Neural cell (in vitro differentiated cells): ENCODE data around the gene GNG12. TPM values are rescaled to one million over a fixed set of nuclear protein-coding genes. Genes with fewer than 3 reads are reported as not detected.

Experiments
- H2AFZ ChIP-seq: fragments of 200-600, 300-800 bp; sonication (generic), shearing (Covaris generic); 2 replicates; pipeline ENCODE4 v1.6.0; 2014; ENCODE audit warnings: low read depth, mild to moderate bottlenecking, antibody characterized with exemption, low read length, moderate library complexity
- H3F3A ChIP-seq: fragments of 200-600 bp; shearing (Covaris generic); 2 replicates; pipeline ENCODE4 v1.6.1; 2016; ENCODE audit warnings: mild to moderate bottlenecking, moderate library complexity, mixed read lengths, antibody characterized with exemption, low read length; ENCODE audit not compliant: insufficient read depth, poor library complexity, severe bottlenecking
- H3K27ac ChIP-seq: fragments of 200-600, 300-800 bp; sonication (generic), shearing (Covaris generic); 2 replicates; pipeline ENCODE4 v1.5.1; 2014; ENCODE audit warnings: mild to moderate bottlenecking, low read length, moderate library complexity
- H3K27me3 ChIP-seq: fragments of 300-800, 200-600 bp; sonication (generic), shearing (Covaris generic); 2 replicates; pipeline ENCODE4 v1.6.0; 2014; ENCODE audit warnings: mild to moderate bottlenecking, low read depth, low read length, moderate library complexity; ENCODE audit not compliant: insufficient read depth
- H3K36me3 ChIP-seq: fragments of 300-800, 200-600 bp; sonication (generic), shearing (Covaris generic); 2 replicates; pipeline ENCODE4 v1.5.1; 2014; ENCODE audit warnings: mild to moderate bottlenecking, antibody characterized with exemption, low read length, moderate library complexity; ENCODE audit not compliant: insufficient read depth
- H3K4me2 ChIP-seq: fragments of 300-800, 200-600 bp; sonication (generic), shearing (Covaris generic); 2 replicates; pipeline ENCODE4 v1.6.0; 2014; ENCODE audit warnings: mild to moderate bottlenecking, low read length
- H3K4me3 ChIP-seq: fragments of 300-800, 200-600 bp; sonication (generic), shearing (Covaris generic); 2 replicates; pipeline ENCODE4 v1.5.1; 2014; ENCODE audit warnings: mild to moderate bottlenecking, low read length, moderate library complexity
- H3K79me2 ChIP-seq: fragments of 200-600 bp; shearing (Covaris generic); replicated peaks from 2 replicates; pipeline ENCODE4 v1.6.0; 2014; ENCODE audit warnings: mild to moderate bottlenecking, low read length, moderate library complexity; ENCODE audit not compliant: insufficient read depth
- H3K9ac ChIP-seq: fragments of 300-800, 200-600 bp; sonication (generic), shearing (Covaris generic); 2 replicates; pipeline ENCODE4 v1.6.1; 2016; ENCODE audit warnings: mild to moderate bottlenecking, low read length, mixed read lengths
- H3K9me2 ChIP-seq: fragments of 200-600 bp; shearing (Covaris generic); 2 replicates; pipeline ENCODE4 v1.6.1; 2016; ENCODE audit warnings: mild to moderate bottlenecking, low read length, mixed read lengths; ENCODE audit not compliant: insufficient read depth
- H3K9me3 ChIP-seq: fragments of 200-600, 300-800 bp; sonication (generic), shearing (Covaris generic); 2 replicates; pipeline ENCODE4 v1.6.1; 2016; ENCODE audit warnings: mild to moderate bottlenecking, mixed run types, low read length, moderate library complexity, mixed read lengths
- H4K20me1 ChIP-seq: fragments of 200-600 bp; shearing (Covaris generic); 2 replicates; pipeline ENCODE4 v1.6.1; 2016; ENCODE audit warnings: mild to moderate bottlenecking, mixed run types; ENCODE audit not compliant: insufficient read depth
- EP300 ChIP-seq: fragments of 450-650 bp; conservative IDR thresholded peaks from 2 replicates; pipeline ENCODE4 v1.6.1; 2014; ENCODE audit warnings: antibody characterized with exemption, mild to moderate bottlenecking, moderate library complexity; ENCODE audit not compliant: poor library complexity, severe bottlenecking
- EZH2 ChIP-seq: fragments of 200-600, 300-800 bp; shearing (Covaris generic), sonication (generic); IDR thresholded peaks from 2 replicates; pipeline ENCODE4 v1.6.1; 2014; ENCODE audit warnings: antibody characterized with exemption, low read length, borderline replicate concordance, mild to moderate bottlenecking; ENCODE audit not compliant: insufficient read depth, poor library complexity, severe bottlenecking
- MXI1 ChIP-seq: fragments of 450-650 bp; conservative IDR thresholded peaks from 2 replicates; pipeline ENCODE4 v1.6.1; 2014; ENCODE audit warnings: antibody characterized with exemption, mild to moderate bottlenecking; ENCODE audit not compliant: poor library complexity, severe bottlenecking
- POLR2AphosphoS5 ChIP-seq: IDR thresholded peaks from 2 replicates; pipeline ENCODE4 v1.6.1; 2012
- RAD21 ChIP-seq: fragments of 450-650 bp; conservative IDR thresholded peaks from 2 replicates; pipeline ENCODE4 v1.6.1; 2014; ENCODE audit warnings: antibody characterized with exemption, mild to moderate bottlenecking, moderate library complexity
- REST ChIP-seq: IDR thresholded peaks from 2 replicates; pipeline ENCODE4 v1.6.1; 2012; ENCODE audit warnings: borderline replicate concordance
- SMC3 ChIP-seq: fragments of 450-650 bp; conservative IDR thresholded peaks from 2 replicates; pipeline ENCODE4 v1.6.1; 2014; ENCODE audit warnings: antibody characterized with exemption, mild to moderate bottlenecking, moderate library complexity; ENCODE audit not compliant: poor library complexity
- TAF1 ChIP-seq: IDR thresholded peaks from 2 replicates; pipeline ENCODE4 v1.6.1; 2012; ENCODE audit warnings: low read depth
- polyA plus RNA-seq: library from polyadenylated mRNA; depleted of rRNA; stranded (reverse); fragments of >200 nt; gene quantifications from 2 replicates; pipeline ENCODE4 v1.2.3, GENCODE V29; 2014
- TF ChIP-seq, protein P1 (sequence below): fragments of 450-650 bp; IDR thresholded peaks from 2 replicates; pipeline ENCODE4 v1.5.1; 2014; ENCODE audit warnings: antibody characterized with exemption, mild to moderate bottlenecking, moderate library complexity; ENCODE audit not compliant: poor library complexity, severe bottlenecking

Gene GNG12
- polyA plus RNA-seq, 1 donor from 2014 or later: 0.35 TPM

- Histone ChIP-seq H2AFZ (no peak overlapping the region), H3K9ac (no peak overlapping the region), H3K27ac (no peak overlapping the region), H3K4me3 (no peak overlapping the region), H3K27me3 (no peaks in the 10 kb centered on the region), H3F3A (no peaks in the 10 kb centered on the region), H3K4me2 (no peak overlapping the region), H4K20me1 (no peaks in the 10 kb centered on the region), H3K79me2 (no peaks in the 10 kb centered on the region), H3K36me3 (no peaks in the 10 kb centered on the region), H3K9me2 (no peaks in the 10 kb centered on the region), H3K9me3 (no peaks in the 10 kb centered on the region)
- TF ChIP-seq MXI1: no peak
- no peak for TF ChIP-seq TAF1
- no peak for TF ChIP-seq RAD21
- no peak for TF ChIP-seq EP300
- no peak for TF ChIP-seq EZH2
- TF ChIP-seq REST: no peak
- TF ChIP-seq, protein P1, sequence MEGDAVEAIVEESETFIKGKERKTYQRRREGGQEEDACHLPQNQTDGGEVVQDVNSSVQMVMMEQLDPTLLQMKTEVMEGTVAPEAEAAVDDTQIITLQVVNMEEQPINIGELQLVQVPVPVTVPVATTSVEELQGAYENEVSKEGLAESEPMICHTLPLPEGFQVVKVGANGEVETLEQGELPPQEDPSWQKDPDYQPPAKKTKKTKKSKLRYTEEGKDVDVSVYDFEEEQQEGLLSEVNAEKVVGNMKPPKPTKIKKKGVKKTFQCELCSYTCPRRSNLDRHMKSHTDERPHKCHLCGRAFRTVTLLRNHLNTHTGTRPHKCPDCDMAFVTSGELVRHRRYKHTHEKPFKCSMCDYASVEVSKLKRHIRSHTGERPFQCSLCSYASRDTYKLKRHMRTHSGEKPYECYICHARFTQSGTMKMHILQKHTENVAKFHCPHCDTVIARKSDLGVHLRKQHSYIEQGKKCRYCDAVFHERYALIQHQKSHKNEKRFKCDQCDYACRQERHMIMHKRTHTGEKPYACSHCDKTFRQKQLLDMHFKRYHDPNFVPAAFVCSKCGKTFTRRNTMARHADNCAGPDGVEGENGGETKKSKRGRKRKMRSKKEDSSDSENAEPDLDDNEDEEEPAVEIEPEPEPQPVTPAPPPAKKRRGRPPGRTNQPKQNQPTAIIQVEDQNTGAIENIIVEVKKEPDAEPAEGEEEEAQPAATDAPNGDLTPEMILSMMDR: no peak
- no peak for TF ChIP-seq SMC3
- TF ChIP-seq POLR2AphosphoS5: no peak
These were observed 155.3 kb downstream of the GNG12 start for GRCh38 chr1:67677930-67678329.

GRCh38 chr1:67677408-67677807 is 155.9 kb downstream of the GNG12 start:
- Histone ChIP-seq H4K20me1 (no peaks in the 10 kb centered on the region), H3K36me3 (no peaks in the 10 kb centered on the region), H3K4me3 (no peak overlapping the region), H3K9me2 (no peaks in the 10 kb centered on the region), H3K79me2 (no peaks in the 10 kb centered on the region), H3F3A (no peaks in the 10 kb centered on the region), H3K27ac (no peak overlapping the region), H3K4me2 (no peak overlapping the region), H3K9ac (no peak overlapping the region), H2AFZ (no peak overlapping the region), H3K9me3 (no peaks in the 10 kb centered on the region), H3K27me3 (no peaks in the 10 kb centered on the region)
- TF ChIP-seq MXI1 (no peak), RAD21 (no peak), POLR2AphosphoS5 (no peak), SMC3 (no peak), EP300 (no peak), EZH2 (no peak), TAF1 (no peak), REST (no peak)
- TF ChIP-seq, protein P1: no peak
